Measurements from ENCODE around the gene C14orf93.

C14orf93 gene

DNA sequence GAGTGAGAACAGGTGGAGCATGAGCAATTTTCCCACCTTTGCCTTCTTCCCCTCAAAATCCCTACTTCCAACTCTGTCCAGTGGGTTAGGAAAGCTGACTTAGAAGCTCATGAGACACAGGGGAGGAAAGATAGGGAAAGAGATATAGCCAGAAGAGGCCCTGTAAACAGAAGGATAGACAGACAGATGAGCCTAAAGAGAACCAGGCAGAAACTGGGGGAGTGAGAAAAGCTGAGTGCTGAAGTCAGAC, 32.6 kb downstream of the C14orf93 start:
- DNase-seq (ENCODE audit: insufficient read length, low spot score), result no peak
- no peak for TF ChIP-seq CTCF (IDR thresholded peaks at IDR 0.05; ENCODE audit: insufficient read depth, missing control alignments)
- FAIRE-seq, result no peak

DNA sequence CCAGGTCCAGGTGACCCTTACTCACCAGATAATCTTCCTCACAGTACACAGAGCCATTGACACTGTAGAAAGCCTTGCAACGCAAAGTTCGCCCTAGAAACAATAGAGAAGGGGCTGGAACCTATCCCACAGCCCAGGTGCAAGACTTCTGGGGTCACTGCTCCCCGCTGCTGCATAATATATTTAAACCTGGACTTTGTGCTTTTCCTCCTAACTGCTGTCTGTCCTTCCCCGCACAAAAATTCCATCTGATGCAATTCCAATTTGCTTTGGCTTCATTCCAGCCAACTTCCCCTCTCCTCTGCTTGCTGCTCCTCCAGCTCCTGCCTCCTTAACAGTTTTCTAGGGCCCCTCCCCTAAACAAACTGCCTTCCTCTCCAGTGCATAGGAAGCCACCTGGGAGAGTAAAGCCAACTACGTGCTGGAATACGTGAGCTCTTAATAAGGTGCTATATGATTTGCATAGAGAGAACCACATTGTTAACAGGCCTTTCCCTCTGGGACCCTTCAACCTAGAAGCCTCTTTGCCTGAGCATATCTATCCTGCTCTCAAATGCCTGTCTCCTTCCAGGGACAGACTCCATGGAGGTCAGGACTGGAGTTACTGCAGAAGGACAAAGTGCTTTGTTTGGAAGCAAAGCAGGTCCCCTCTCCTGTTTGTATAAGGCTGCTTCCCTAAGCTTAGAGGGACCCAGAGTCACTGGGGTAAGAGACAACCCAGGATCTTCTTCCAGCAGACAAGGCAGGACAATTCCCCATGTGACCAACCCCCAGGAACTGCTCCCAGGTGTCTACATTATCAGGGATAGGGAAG, 33.1 kb downstream of the C14orf93 start:
- FAIRE-seq (no peak), DNase-seq (ENCODE audit: insufficient read length, low spot score) (no peak)
- TF ChIP-seq CTCF (IDR thresholded peaks at IDR 0.05; ENCODE audit: insufficient read depth, missing control alignments), result no peak

GRCh38 chr14:22974530-22975313, 35.2 kb downstream of the C14orf93 start:
- FAIRE-seq, result no peak
- DNase-seq (ENCODE audit: insufficient read length, low spot score), result no peak
- TF ChIP-seq CTCF (IDR thresholded peaks at IDR 0.05; ENCODE audit: insufficient read depth, missing control alignments), result no peak

GRCh38 chr14:22973217-22974032, 36.5 kb downstream of the C14orf93 start:
- FAIRE-seq (no peak), DNase-seq (ENCODE audit: insufficient read length, low spot score) (peak; percentile 51)
- TF ChIP-seq CTCF (IDR thresholded peaks at IDR 0.05; ENCODE audit: insufficient read depth, missing control alignments), result peak; percentile 75

DNA sequence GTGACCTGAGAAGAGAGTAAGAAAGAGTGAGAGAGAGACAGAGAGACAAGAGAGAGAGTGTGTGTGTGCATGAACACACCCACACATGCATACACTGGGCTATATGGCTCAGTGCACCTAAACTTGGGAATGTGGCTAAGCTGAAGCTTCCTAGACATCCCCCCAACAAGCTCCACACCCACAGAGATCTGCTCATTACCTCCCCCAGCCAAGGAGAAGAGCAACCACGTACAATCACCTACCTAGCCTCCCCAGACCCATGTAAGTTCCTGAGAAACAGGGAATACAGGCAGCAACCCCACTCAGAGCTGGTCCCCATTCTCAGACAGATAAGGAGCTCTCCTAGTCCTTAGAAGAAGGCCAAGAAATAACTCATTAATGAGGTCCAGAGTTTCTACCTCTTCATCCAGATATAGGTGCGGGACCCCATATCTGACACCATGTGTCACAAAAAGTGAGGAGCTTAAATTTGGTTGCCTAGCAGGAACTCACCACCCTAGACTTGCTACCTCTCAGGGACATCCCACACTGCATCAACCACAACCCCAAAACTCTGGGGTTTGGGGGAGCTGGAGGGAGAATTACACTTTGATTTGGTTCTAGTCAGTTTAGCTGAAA, 37.5 kb downstream of the C14orf93 start:
- no peak for TF ChIP-seq CTCF (IDR thresholded peaks at IDR 0.05; ENCODE audit: insufficient read depth, missing control alignments)
- DNase-seq (ENCODE audit: insufficient read length, low spot score) (no peak), FAIRE-seq (no peak)

DNA sequence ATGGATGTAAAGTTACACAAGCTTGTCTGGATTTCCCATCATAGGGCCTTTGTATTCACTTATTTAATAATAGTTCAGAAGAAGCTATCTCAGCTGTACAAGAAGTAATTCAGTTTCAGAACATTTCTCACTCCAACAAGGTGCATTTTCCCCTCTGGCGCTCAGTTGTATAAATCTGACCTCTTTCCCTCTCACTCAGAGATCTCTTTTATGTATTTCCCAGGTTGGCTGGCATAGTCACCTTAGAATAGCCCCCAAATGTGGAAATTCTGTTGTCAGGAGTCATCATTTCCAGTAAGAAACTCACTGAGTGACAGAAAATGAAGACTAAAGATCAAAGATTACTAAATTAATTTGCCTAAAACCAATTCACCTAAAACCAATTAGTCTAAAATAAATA, 38.8 kb downstream of the C14orf93 start:
- FAIRE-seq, result no peak
- DNase-seq (ENCODE audit: insufficient read length, low spot score), result no peak
- no peak for TF ChIP-seq CTCF (IDR thresholded peaks at IDR 0.05; ENCODE audit: insufficient read depth, missing control alignments)

Measured in D721Med (cell line).